HCT116 (cell line): ENCODE measurements around the gene STMND1. TPM values are rescaled to one million over a fixed set of nuclear protein-coding genes. Genes with fewer than 3 reads are reported as not detected.

Experiments used
- ATAC-seq: fragments of 200-7000 bp; cut with Tn5 transposase; 2 replicates; pipeline ENCODE4 v1.9.1; 2020; ENCODE audit warnings: mild to moderate bottlenecking, moderate library complexity
- BruUV-seq: library from RNA; stranded (reverse); fragments of 400-500 nt; replicated peaks from 2 replicates; lab custom pipeline; 2021; lab: Mats Ljungman, UMichigan
- CTCF ChIA-PET: fragments of 300-600 bp; sonication (Branson Sonifier 250); formaldehyde crosslinking; loops from one replicate; lab custom pipeline; 2021; ENCODE audit warnings: antibody characterized with exemption; lab: Charles Lee
- POLR2A ChIA-PET: fragments of 300-600, 350-600 bp; sonication (Branson Sonifier 250); formaldehyde crosslinking; loops from one replicate; lab custom pipeline; 2021; ENCODE audit warnings: antibody characterized with exemption; lab: Charles Lee
- RAD21 ChIA-PET, 2 experiments: fragments of 300-600 bp; sonication (Branson Sonifier 250); formaldehyde crosslinking; loops; one replicate each; lab custom pipeline; 2023; ENCODE audit warnings: low total read pairs in 2 of 2; ENCODE audit not compliant: uncharacterized antibody in 2 of 2, unreplicated experiment in 2 of 2, low non-redundant PET in 1 of 2; lab: Charles Lee
- DNase-seq: peaks from one replicate; pipeline ENCODE4 v3.0.0-alpha.2; 2010; ENCODE audit warnings: low read depth, low spot score
- H2AFZ ChIP-seq: fragments of 200-600 bp; shearing (Covaris generic), sonication (generic); 2 replicates; pipeline ENCODE4 v1.6.1; 2017; ENCODE audit warnings: low read depth, mixed run types, mixed read lengths, antibody characterized with exemption, low read length; ENCODE audit not compliant: poor library complexity, severe bottlenecking
- H3K27ac ChIP-seq: 2 replicates; pipeline ENCODE4 v1.5.1; 2012; ENCODE audit warnings: low read depth, low read length
- H3K27me3 ChIP-seq: fragments of 200-600 bp; sonication (generic); 2 replicates; pipeline ENCODE4 v1.6.1; 2016; ENCODE audit warnings: mixed run types, low read length, mixed read lengths; ENCODE audit not compliant: insufficient read depth
- H3K36me3 ChIP-seq, 2 experiments: fragments of 200-500 bp in 1 of 2; fragments of 200-600 bp in 1 of 2; sonication (Bioruptor generic) in 1 of 2; sonication (generic) in 1 of 2; 2 replicates each; pipeline versions ENCODE4 v1.5.1 to v1.6.1; 2014 to 2016; ENCODE audit warnings: low read length in 2 of 2, inconsistent platforms in 1 of 2, mixed read lengths in 1 of 2, mixed run types in 1 of 2; ENCODE audit not compliant: insufficient read depth in 2 of 2, control insufficient read depth in 1 of 2
- H3K4me1 ChIP-seq, 2 experiments: fragments of 200-600 bp in 1 of 2; sonication (generic) in 1 of 2; 2 replicates each; pipeline versions ENCODE4 v1.5.1 to v1.6.1; 2012 to 2017; ENCODE audit warnings: low read length in 2 of 2, inconsistent platforms in 1 of 2, mild to moderate bottlenecking in 1 of 2, mixed read lengths in 1 of 2, mixed run types in 1 of 2, moderate library complexity in 1 of 2; ENCODE audit not compliant: insufficient read depth in 2 of 2, control insufficient read depth in 1 of 2
- H3K4me2 ChIP-seq: fragments of 200-600 bp; sonication (generic); 2 replicates; pipeline ENCODE4 v1.6.1; 2017; ENCODE audit warnings: mixed run types, low read length, mixed read lengths
- H3K4me3 ChIP-seq, 2 experiments: fragments of 200-600 bp in 1 of 2; sonication (generic) in 1 of 2; replicated peaks in 1 of 2; 2 replicates each; pipeline ENCODE4 v1.5.1; 2011 to 2016; ENCODE audit warnings: low read length in 2 of 2, control low read depth in 1 of 2, low read depth in 1 of 2, mild to moderate bottlenecking in 1 of 2, mixed read lengths in 1 of 2, mixed run types in 1 of 2
- H3K79me2 ChIP-seq: fragments of 200-600 bp; sonication (generic); 2 replicates; pipeline ENCODE4 v1.6.1; 2017; ENCODE audit warnings: mild to moderate bottlenecking, mixed run types, low read length, moderate library complexity, mixed read lengths; ENCODE audit not compliant: insufficient read depth
- H3K9ac ChIP-seq: fragments of 200-600 bp; sonication (generic); 2 replicates; pipeline ENCODE4 v1.6.1; 2016; ENCODE audit warnings: low read length, mixed read lengths
- H3K9me2 ChIP-seq: fragments of 200-600 bp; sonication (generic), shearing (Covaris generic); 2 replicates; pipeline ENCODE4 v1.6.1; 2017; ENCODE audit warnings: mixed run types, mild to moderate bottlenecking, moderate library complexity; ENCODE audit not compliant: insufficient read depth
- H3K9me3 ChIP-seq, 2 experiments: fragments of 200-500 bp in 1 of 2; fragments of 200-600 bp in 1 of 2; sonication (Bioruptor generic) in 1 of 2; sonication (generic) in 1 of 2; 2 replicates each; pipeline ENCODE4 v1.6.1; 2014 to 2017; ENCODE audit warnings: low read length in 2 of 2, mixed read lengths in 2 of 2, inconsistent platforms in 1 of 2, low read depth in 1 of 2, mild to moderate bottlenecking in 1 of 2, mixed run types in 1 of 2, moderate library complexity in 1 of 2; ENCODE audit not compliant: control insufficient read depth in 1 of 2, insufficient read depth in 1 of 2
- H4K20me1 ChIP-seq: fragments of 200-600 bp; sonication (generic), shearing (Covaris generic); 2 replicates; pipeline ENCODE4 v1.6.1; 2017; ENCODE audit warnings: mixed run types, mild to moderate bottlenecking, moderate library complexity; ENCODE audit not compliant: insufficient read depth
- EGR1 ChIP-seq: IDR thresholded peaks from 2 replicates; pipeline ENCODE4 v1.6.1; 2012; ENCODE audit warnings: low read depth
- ELF1 ChIP-seq: IDR thresholded peaks from 2 replicates; pipeline ENCODE4 v1.6.1; 2012; ENCODE audit warnings: low read depth, borderline replicate concordance
- EZH2phosphoT487 ChIP-seq: fragments of 200-600 bp; IDR thresholded peaks from 2 replicates; pipeline ENCODE4 v1.6.1; 2018; ENCODE audit warnings: antibody characterized with exemption, borderline replicate concordance
- FOSL1 ChIP-seq: IDR thresholded peaks from 2 replicates; pipeline ENCODE4 v1.6.1; 2012; ENCODE audit warnings: low read depth
- POLR2A ChIP-seq: IDR thresholded peaks from 2 replicates; pipeline ENCODE4 v1.7.0; 2011; ENCODE audit warnings: borderline replicate concordance; ENCODE audit not compliant: insufficient read depth, insufficient read length; ENCODE audit errors: extremely low read depth
- POLR2AphosphoS5 ChIP-seq: IDR thresholded peaks from 2 replicates; pipeline ENCODE4 v1.6.1; 2011; ENCODE audit warnings: mild to moderate bottlenecking, low read depth, low read length, moderate library complexity
- RAD21 ChIP-seq: IDR thresholded peaks from 2 replicates; pipeline ENCODE4 v1.6.1; 2012; ENCODE audit warnings: low read depth, mild to moderate bottlenecking
- SIN3A ChIP-seq: IDR thresholded peaks from 2 replicates; pipeline ENCODE4 v1.6.1; 2012; ENCODE audit warnings: low read depth
- SP1 ChIP-seq: IDR thresholded peaks from 2 replicates; pipeline ENCODE4 v1.6.1; 2012; ENCODE audit warnings: low read depth
- SRF ChIP-seq: IDR thresholded peaks from 2 replicates; pipeline ENCODE4 v1.6.1; 2012; ENCODE audit warnings: low read depth
- ZFX ChIP-seq: fragments of 450-650 bp; IDR thresholded peaks from 2 replicates; pipeline ENCODE4 v1.6.1; 2017
- intact Hi-C: fragments of 100-400 bp; cut with micrococcal nuclease; formaldehyde crosslinking; loops from 2 replicates; pipeline ENCODE4 v1.10.0; 2022
- total RNA-seq: library from RNA; stranded (reverse); gene quantifications from one replicate; pipeline ENCODE4 v1.2.1, GENCODE V29; 2021; ENCODE audit not compliant: unreplicated experiment
- TF ChIP-seq, protein P1 (sequence below), 3 experiments: fragments of 200-600 bp in 1 of 3; sonication (generic) in 1 of 3; IDR thresholded peaks in 2 of 3; conservative IDR thresholded peaks in 1 of 3; 2 replicates each; pipeline ENCODE4 v1.5.1; 2012 to 2017; ENCODE audit warnings: low read depth in 2 of 3, low read length in 2 of 3, antibody characterized with exemption in 1 of 3, borderline replicate concordance in 1 of 3, control low read depth in 1 of 3, mild to moderate bottlenecking in 1 of 3, mixed read lengths in 1 of 3, mixed run types in 1 of 3, moderate library complexity in 1 of 3; ENCODE audit not compliant: insufficient read depth in 1 of 3
- TF ChIP-seq, protein P2 (sequence below): IDR thresholded peaks from 2 replicates; pipeline ENCODE4 v1.6.1; 2012
- TF ChIP-seq, protein P3 (sequence below): IDR thresholded peaks from 2 replicates; pipeline ENCODE4 v1.6.1; 2012

The STMND1 gene
- total RNA-seq, 1 experiment from 2014 or later: not detected

DNA sequence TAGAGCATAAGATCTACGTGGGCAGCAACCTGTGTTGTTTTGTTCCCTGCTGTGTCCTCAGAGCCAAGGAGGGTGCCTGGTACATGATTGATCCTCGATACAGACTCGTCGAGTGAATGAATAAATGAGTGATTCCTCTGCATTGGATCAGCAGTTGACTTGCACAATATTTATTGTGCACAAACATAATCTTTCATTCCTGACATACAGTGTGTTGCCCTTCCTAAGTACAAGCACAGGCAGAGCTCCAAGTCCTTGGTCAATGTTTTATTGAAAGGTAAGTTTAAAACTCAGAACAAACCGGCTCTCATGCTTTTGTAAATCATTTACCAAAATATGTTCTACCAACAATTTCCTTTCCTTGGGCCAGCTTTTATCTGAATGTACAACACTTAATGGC lies 57.4 kb downstream of the STMND1 start (continued):
- TF ChIP-seq, protein P1, sequence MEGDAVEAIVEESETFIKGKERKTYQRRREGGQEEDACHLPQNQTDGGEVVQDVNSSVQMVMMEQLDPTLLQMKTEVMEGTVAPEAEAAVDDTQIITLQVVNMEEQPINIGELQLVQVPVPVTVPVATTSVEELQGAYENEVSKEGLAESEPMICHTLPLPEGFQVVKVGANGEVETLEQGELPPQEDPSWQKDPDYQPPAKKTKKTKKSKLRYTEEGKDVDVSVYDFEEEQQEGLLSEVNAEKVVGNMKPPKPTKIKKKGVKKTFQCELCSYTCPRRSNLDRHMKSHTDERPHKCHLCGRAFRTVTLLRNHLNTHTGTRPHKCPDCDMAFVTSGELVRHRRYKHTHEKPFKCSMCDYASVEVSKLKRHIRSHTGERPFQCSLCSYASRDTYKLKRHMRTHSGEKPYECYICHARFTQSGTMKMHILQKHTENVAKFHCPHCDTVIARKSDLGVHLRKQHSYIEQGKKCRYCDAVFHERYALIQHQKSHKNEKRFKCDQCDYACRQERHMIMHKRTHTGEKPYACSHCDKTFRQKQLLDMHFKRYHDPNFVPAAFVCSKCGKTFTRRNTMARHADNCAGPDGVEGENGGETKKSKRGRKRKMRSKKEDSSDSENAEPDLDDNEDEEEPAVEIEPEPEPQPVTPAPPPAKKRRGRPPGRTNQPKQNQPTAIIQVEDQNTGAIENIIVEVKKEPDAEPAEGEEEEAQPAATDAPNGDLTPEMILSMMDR (IDR thresholded peaks at IDR 0.05 in 2 of 3, conservative IDR thresholded peaks at IDR 0.05 in 1 of 3; ENCODE audit: borderline replicate concordance in 1 of 3, insufficient read depth in 1 of 3, low read depth in 2 of 3, low read length in 2 of 3): no peak

DNA sequence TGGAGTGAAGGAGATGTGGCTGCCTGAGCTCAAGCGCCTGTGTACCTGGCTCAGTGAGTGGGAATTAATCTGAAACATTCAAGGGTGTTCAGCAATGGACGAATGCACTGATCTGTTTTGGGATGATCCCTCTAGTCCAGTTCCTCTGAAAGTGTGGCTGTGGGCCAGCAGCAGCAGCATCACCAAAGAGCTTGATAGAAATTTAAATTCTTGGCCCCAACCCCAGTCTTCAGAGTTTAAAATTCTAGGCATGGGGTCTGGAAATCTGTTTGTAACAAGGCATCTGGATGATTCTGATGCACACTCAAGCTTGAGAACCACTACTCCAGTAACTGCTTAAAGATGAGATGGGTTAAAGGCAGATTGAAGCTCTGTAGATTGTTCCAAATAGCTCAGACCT lies 59.2 kb downstream of the STMND1 start:
- Histone ChIP-seq H3K9me3 (no peaks in the 10 kb centered on the region), H3K79me2 (no peaks in the 10 kb centered on the region), H4K20me1 (no peaks in the 10 kb centered on the region), H3K4me2 (no peak overlapping the region), H3K4me3 (no peak overlapping the region), H3K4me1 (no peaks in the 10 kb centered on the region), H2AFZ (no peak overlapping the region), H3K9ac (no peak overlapping the region), H3K27ac (no peak overlapping the region), H3K36me3 (no peaks in the 10 kb centered on the region), H3K27me3 (no peaks in the 10 kb centered on the region), H3K9me2 (no peaks in the 10 kb centered on the region)
- RAD21 ChIA-PET: no interaction called here
- CTCF ChIA-PET: no interaction called here
- BruUV-seq: no TSS peak
- TF ChIP-seq EGR1 (no peak), SP1 (no peak), POLR2AphosphoS5 (no peak), POLR2A (no peak), SIN3A (no peak), ELF1 (no peak), FOSL1 (no peak), EZH2phosphoT487 (no peak), RAD21 (no peak), SRF (no peak), ZFX (no peak)
- TF ChIP-seq, protein P2, sequence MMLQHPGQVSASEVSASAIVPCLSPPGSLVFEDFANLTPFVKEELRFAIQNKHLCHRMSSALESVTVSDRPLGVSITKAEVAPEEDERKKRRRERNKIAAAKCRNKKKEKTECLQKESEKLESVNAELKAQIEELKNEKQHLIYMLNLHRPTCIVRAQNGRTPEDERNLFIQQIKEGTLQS: no peak
- TF ChIP-seq, protein P3, sequence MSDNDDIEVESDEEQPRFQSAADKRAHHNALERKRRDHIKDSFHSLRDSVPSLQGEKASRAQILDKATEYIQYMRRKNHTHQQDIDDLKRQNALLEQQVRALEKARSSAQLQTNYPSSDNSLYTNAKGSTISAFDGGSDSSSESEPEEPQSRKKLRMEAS: no peak
- intact Hi-C loops: no loop called here
- DNase-seq (no peak), ATAC-seq (no peak)
- POLR2A ChIA-PET: no interaction called here
